Smooth muscle cell (in vitro differentiated cells): ENCODE data around the gene SLC36A3. TPM values are rescaled to one million over a fixed set of nuclear protein-coding genes. Genes with fewer than 3 reads are reported as not detected.
"Not testable (repeated sequence)": the region's sequence is repeated elsewhere in the genome, so short reads cannot be mapped to it uniquely, and the experiment has no call there.

Source experiments
- DNase-seq: peaks from one replicate; lab custom pipeline; 2025; ENCODE audit not compliant: unreplicated experiment; lab: John Stamatoyannopoulos, UW
- H2AFZ ChIP-seq: fragments of 200-600 bp; sonication (generic); 2 replicates; pipeline ENCODE4 v1.6.0; 2016; ENCODE audit warnings: antibody characterized with exemption, low read depth, mild to moderate bottlenecking
- H3F3A ChIP-seq: fragments of 200-600 bp; sonication (generic); 2 replicates; pipeline ENCODE4 v1.6.0; 2017; ENCODE audit warnings: antibody characterized with exemption, low read depth
- H3K27ac ChIP-seq: fragments of 200-600 bp; sonication (generic); 2 replicates; pipeline ENCODE4 v1.5.1; 2016; ENCODE audit warnings: low read depth, mild to moderate bottlenecking
- H3K27me3 ChIP-seq: fragments of 200-600 bp; sonication (generic); 2 replicates; pipeline ENCODE4 v1.6.1; 2016; ENCODE audit warnings: low read depth, mild to moderate bottlenecking
- H3K36me3 ChIP-seq: fragments of 200-600 bp; sonication (generic); 2 replicates; pipeline ENCODE4 v1.5.1; 2016; ENCODE audit warnings: low read depth
- H3K4me1 ChIP-seq: fragments of 200-600 bp; sonication (generic); 2 replicates; pipeline ENCODE4 v1.5.1; 2016; ENCODE audit warnings: low read depth
- H3K4me2 ChIP-seq: fragments of 200-600 bp; sonication (generic); 2 replicates; pipeline ENCODE4 v1.6.0; 2016; ENCODE audit warnings: mild to moderate bottlenecking
- H3K4me3 ChIP-seq: fragments of 200-600 bp; sonication (generic); 2 replicates; pipeline ENCODE4 v1.5.1; 2016; ENCODE audit warnings: mild to moderate bottlenecking
- H3K79me2 ChIP-seq: fragments of 200-600 bp; sonication (generic); 2 replicates; pipeline ENCODE4 v1.6.0; 2016; ENCODE audit warnings: low read depth, mild to moderate bottlenecking
- H3K9ac ChIP-seq: fragments of 200-600 bp; sonication (generic); 2 replicates; pipeline ENCODE4 v1.6.0; 2016; ENCODE audit warnings: low read depth
- H3K9me3 ChIP-seq: fragments of 200-600 bp; sonication (generic); replicated peaks from 2 replicates; pipeline ENCODE4 v1.5.1; 2016; ENCODE audit warnings: low read depth
- H4K20me1 ChIP-seq: fragments of 200-600 bp; sonication (generic); 2 replicates; pipeline ENCODE4 v1.6.0; 2016; ENCODE audit warnings: low read depth
- CTCF ChIP-seq: fragments of 200-600 bp; sonication (generic); IDR thresholded peaks from 2 replicates; pipeline ENCODE4 v1.5.1; 2017; ENCODE audit warnings: borderline replicate concordance, mild to moderate bottlenecking, antibody characterized with exemption; ENCODE audit not compliant: insufficient read depth, poor library complexity, severe bottlenecking
- WGBS: methylation state at CpG from one replicate; pipeline ENCODE4 v1.1.7; 2016; ENCODE audit warnings: low lambda C conversion rate; 5-methylcytosine and 5-hydroxymethylcytosine counted together
- polyA plus RNA-seq: library from polyadenylated mRNA; unstranded; fragments of >200 nt; fragmentation: Nextera tagmentation; extraction: Ambion mirVana; gene quantifications from 2 replicates; pipeline ENCODE4 v1.2.1, GENCODE V29; 2016
- total RNA-seq: library from RNA; depleted of rRNA; stranded (reverse); fragments of >200 nt; gene quantifications from 2 replicates; pipeline ENCODE4 v1.2.3, GENCODE V29; 2014

The SLC36A3 gene
- total and polyA plus RNA-seq, 2 experiments from 2014 or later = not detected

DNA sequence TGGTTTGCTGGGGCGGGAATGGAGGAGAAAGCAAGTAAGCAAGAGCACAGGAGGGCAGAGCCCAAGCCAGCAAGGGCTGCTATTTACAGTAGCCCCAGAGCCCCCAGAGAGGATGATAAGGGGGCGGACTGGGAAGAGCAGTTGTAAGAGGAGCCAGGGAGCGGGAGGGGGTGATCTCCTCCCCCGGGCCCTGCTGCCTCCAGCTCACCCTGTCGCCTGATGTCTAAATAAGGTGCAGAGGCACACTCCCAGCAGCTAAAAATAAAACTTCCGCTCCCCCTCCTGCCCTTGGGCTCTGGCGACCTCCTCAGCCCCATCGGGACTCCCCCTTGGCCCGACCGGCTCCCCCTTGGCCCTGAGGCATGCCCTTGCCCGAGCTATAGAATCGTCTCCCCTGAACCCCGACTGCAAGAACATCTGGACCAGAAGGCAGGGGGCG is 65.2 kb downstream of the SLC36A3 start:
- Histone ChIP-seq H3K9me3 (no peaks in the 10 kb centered on the region), H3K4me2 (no peak overlapping the region), H2AFZ (no peak overlapping the region), H4K20me1 (no peaks in the 10 kb centered on the region), H3K27ac (no peak overlapping the region), H3K27me3 (no peaks in the 10 kb centered on the region), H3F3A (no peaks in the 10 kb centered on the region), H3K9ac (no peak overlapping the region), H3K79me2 (no peaks in the 10 kb centered on the region), H3K36me3 (no peaks in the 10 kb centered on the region), H3K4me3 (no peak overlapping the region), H3K4me1 (no peaks in the 10 kb centered on the region)
- no peak for DNase-seq
- TF ChIP-seq CTCF = no peak
- WGBS = 69% methylated on average over 14 of the region's 14 CpGs

DNA sequence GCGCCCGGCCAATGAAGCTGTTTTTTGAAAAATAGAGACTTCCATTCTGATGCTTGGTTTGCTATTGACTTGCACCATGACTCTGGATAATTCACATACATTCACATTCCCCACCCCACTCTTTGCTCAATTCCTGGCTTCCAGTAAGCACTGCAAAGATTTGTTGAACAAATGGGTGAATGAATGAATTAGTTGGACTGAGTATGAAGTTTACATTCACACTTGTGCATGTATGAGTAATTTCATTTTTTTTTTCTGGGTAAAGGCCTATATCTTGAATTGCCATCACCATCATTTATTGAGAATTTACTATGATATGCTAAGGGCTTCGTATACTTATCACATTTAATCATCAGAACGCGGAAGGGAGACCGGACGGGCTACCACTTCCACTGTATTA is 65.9 kb downstream of the SLC36A3 start:
- TF ChIP-seq CTCF = no peak
- no peak for DNase-seq
- no peaks in the 10 kb centered on the region for H3K4me1 ChIP-seq
- no peaks in the 10 kb centered on the region for H3K27me3 ChIP-seq
- H3K4me3 ChIP-seq = no peak overlapping the region
- no peak overlapping the region for H3K27ac ChIP-seq
- no peak overlapping the region for H3K9ac ChIP-seq
- H3K36me3 ChIP-seq = no peaks in the 10 kb centered on the region
- no peaks in the 10 kb centered on the region for H3F3A ChIP-seq
- WGBS = 96% methylated on average over 7 of the region's 7 CpGs
- H3K4me2 ChIP-seq = no peak overlapping the region
- H3K79me2 ChIP-seq = no peaks in the 10 kb centered on the region
- H4K20me1 ChIP-seq = no peaks in the 10 kb centered on the region
- no peak overlapping the region for H2AFZ ChIP-seq
- H3K9me3 ChIP-seq = no peaks in the 10 kb centered on the region

DNA sequence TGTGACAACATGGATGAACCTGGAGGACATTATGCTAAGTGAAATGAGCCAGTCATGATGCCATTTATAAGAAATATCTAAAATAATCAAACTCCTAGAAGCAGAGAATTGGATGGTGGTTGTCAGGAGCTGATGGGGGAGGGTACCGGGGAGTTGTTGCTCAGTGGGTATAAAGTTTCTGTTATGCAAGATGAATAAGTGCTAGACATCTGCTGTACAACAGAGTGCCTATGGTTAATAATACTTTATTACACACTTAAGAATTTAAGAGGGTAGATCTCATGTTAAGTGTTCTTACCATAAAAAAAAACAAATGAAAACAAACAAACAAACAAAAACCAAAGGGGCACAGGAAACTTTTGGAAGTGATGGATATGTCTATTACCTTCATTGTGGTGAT is 66.7 kb downstream of the SLC36A3 start:
- H3K27me3 ChIP-seq = no peaks in the 10 kb centered on the region
- no peak overlapping the region for H3K4me2 ChIP-seq
- H3K4me3 ChIP-seq = no peak overlapping the region

GRCh38 chr5:151235239-151235571 is 68.4 kb downstream of the SLC36A3 start:
- not testable (repeated sequence) for DNase-seq, H3K79me2 ChIP-seq, H3K36me3 ChIP-seq, H3K4me3 ChIP-seq, H4K20me1 ChIP-seq, H2AFZ ChIP-seq, H3K27ac ChIP-seq, H3K27me3 ChIP-seq, H3K4me1 ChIP-seq, H3F3A ChIP-seq, H3K9me3 ChIP-seq, H3K9ac ChIP-seq
- 97% methylated on average over 6 of the region's 6 CpGs for WGBS
- peak overlapping the region; percentile 6 for H3K4me2 ChIP-seq

More for the DNA sequence above, 66.7 kb downstream of the SLC36A3 start:
- Histone ChIP-seq H3K9ac (no peak overlapping the region), H3K27ac (no peak overlapping the region), H3K36me3 (no peaks in the 10 kb centered on the region), H3K9me3 (no peaks in the 10 kb centered on the region), H4K20me1 (no peaks in the 10 kb centered on the region), H3K79me2 (no peaks in the 10 kb centered on the region), H2AFZ (no peak overlapping the region), H3K4me1 (no peaks in the 10 kb centered on the region), H3F3A (no peaks in the 10 kb centered on the region)
- WGBS = 92% methylated on average over 1 of the region's 1 CpG
- no peak for TF ChIP-seq CTCF
- no peak for DNase-seq
